Thoracic aorta (tissue), 2 donors: ENCODE results near the gene NOG. TPM values are rescaled to one million over a fixed set of nuclear protein-coding genes. Genes with fewer than 3 reads are reported as not detected.

Source experiments
- ATAC-seq: fragments of 150-250 bp; one replicate; pipeline ENCODE4 v1.8.0; 2017; ENCODE audit warnings: low read depth; ENCODE audit not compliant: insufficient number of reproducible peaks, low FRiP score
- DNase-seq: peaks from one replicate; pipeline ENCODE4 v3.0.0-alpha.2; 2020; ENCODE audit warnings: low spot score
- H3K27ac ChIP-seq, 2 donors: fragments of 200-600 bp; sonication (generic); 1 replicate in 1 of 2; 2 replicates in 1 of 2; pipeline ENCODE4 v1.5.1; 2016; ENCODE audit warnings: mild to moderate bottlenecking in 2 of 2, moderate library complexity in 2 of 2
- H3K27me3 ChIP-seq: fragments of 200-600 bp; sonication (generic); replicated peaks from 2 replicates; pipeline ENCODE4 v1.6.0; 2016; ENCODE audit warnings: mild to moderate bottlenecking; ENCODE audit not compliant: insufficient read depth
- H3K36me3 ChIP-seq: fragments of 200-600 bp; sonication (generic); one replicate; pipeline ENCODE4 v1.5.1; 2016
- H3K4me1 ChIP-seq, 2 donors: fragments of 200-600 bp; sonication (generic); 1 replicate in 1 of 2; 2 replicates in 1 of 2; pipeline versions ENCODE4 v1.5.1 to v1.6.0; 2016; ENCODE audit warnings: low read depth in 2 of 2, mild to moderate bottlenecking in 1 of 2; ENCODE audit not compliant: control insufficient read depth in 1 of 2
- H3K4me3 ChIP-seq: fragments of 200-600 bp; sonication (generic); 2 replicates; pipeline ENCODE4 v1.5.1; 2016; ENCODE audit warnings: mild to moderate bottlenecking
- H3K9me3 ChIP-seq: fragments of 200-600 bp; sonication (generic); 2 replicates; pipeline ENCODE4 v1.5.1; 2016
- total RNA-seq, 2 donors: library from RNA; depleted of rRNA; stranded (reverse); fragments of >200 nt; gene quantifications; one replicate each; pipeline versions ENCODE4 v1.1.0 to v1.2.3, GENCODE V29; 2016
- TF ChIP-seq, protein P1 (sequence below): fragments of 200-600 bp; sonication (generic); IDR thresholded peaks from one replicate; pipeline ENCODE4 v1.5.1; 2019; ENCODE audit warnings: antibody characterized with exemption

Gene NOG
- total RNA-seq, 2 donors from 2014 or later, result 0.81 to 2.3 TPM

DNA sequence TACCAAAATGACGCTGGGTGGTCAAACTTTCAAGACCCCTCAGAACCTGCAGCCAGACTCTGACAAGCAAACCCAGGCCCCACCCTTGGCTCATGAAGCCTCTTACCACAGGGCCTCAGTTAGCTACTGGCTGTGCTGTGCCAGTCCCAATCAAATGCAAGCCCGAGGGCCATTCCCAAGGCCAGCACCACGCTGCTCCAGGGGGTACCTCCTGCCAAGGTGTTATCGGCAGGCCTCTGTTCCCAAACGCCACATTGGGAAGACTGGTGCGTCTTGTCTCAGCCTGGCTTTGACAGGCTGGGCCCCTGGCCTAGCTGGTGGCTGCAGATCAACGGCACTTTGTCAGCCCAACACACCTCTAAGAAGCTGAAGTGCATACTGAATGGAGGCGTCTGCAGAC, 35.8 kb upstream of the NOG start:
- Histone ChIP-seq H3K27ac (no peak overlapping the region), H3K27me3 (no peaks in the 10 kb centered on the region), H3K4me3 (no peak overlapping the region), H3K9me3 (no peaks in the 10 kb centered on the region), H3K4me1 (no peaks in the 10 kb centered on the region), H3K36me3 (no peaks in the 10 kb centered on the region)
- ATAC-seq (no peak), DNase-seq (no peak)
- TF ChIP-seq, protein P1, sequence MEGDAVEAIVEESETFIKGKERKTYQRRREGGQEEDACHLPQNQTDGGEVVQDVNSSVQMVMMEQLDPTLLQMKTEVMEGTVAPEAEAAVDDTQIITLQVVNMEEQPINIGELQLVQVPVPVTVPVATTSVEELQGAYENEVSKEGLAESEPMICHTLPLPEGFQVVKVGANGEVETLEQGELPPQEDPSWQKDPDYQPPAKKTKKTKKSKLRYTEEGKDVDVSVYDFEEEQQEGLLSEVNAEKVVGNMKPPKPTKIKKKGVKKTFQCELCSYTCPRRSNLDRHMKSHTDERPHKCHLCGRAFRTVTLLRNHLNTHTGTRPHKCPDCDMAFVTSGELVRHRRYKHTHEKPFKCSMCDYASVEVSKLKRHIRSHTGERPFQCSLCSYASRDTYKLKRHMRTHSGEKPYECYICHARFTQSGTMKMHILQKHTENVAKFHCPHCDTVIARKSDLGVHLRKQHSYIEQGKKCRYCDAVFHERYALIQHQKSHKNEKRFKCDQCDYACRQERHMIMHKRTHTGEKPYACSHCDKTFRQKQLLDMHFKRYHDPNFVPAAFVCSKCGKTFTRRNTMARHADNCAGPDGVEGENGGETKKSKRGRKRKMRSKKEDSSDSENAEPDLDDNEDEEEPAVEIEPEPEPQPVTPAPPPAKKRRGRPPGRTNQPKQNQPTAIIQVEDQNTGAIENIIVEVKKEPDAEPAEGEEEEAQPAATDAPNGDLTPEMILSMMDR, result no peak

DNA sequence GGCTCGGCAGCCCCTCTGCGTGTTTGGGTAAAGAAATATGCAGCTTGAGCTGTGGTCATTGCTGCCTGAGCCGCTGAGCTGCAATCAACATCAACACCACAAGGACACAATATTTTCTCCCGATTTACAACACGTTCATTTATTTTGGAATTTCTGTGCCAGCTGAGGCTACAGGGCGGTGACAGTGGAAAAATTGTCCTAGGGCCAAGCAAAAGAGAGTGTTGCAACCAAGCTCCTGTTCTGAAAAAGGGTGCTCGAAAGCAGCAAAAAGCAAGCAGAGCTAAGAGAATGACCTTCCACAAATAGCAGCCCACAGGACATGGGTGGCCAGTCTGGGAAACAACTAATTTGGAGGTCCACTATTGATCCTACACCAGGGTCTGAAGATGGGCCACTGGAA, 35.4 kb upstream of the NOG start:
- Histone ChIP-seq H3K36me3 (no peaks in the 10 kb centered on the region), H3K4me3 (no peak overlapping the region), H3K27ac (no peak overlapping the region), H3K9me3 (no peaks in the 10 kb centered on the region), H3K27me3 (no peaks in the 10 kb centered on the region), H3K4me1 (no peaks in the 10 kb centered on the region)
- DNase-seq (no peak), ATAC-seq (no peak)
- TF ChIP-seq, protein P1, result no peak

DNA sequence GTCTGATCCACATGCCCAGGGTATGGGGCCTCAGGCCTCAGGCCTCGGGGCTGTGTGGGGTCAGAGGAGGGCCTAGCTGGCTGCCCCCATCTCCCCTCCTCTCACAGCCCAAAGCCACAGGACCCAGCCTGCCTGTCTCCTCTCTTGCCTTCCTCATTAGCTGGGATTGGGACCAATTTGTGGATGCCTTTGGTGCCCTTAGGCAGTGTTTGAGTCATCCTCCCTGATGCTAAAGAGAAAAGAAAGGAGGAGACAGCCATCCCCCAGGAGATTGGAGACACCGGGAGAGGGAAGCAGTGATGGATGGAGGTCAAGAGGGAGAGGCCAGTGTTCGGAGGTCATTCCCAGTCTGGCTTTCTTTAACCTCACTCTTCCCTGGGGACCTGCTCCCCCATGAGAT, 23.3 kb upstream of the NOG start:
- no peaks in the 10 kb centered on the region for H3K9me3 ChIP-seq
- DNase-seq (no peak), ATAC-seq (no peak)
- no peak overlapping the region for H3K4me3 ChIP-seq
- TF ChIP-seq, protein P1, result no peak
- H3K27me3 ChIP-seq, result no peaks in the 10 kb centered on the region
- H3K36me3 ChIP-seq, result no peaks in the 10 kb centered on the region
- H3K4me1 ChIP-seq, result no peaks in the 10 kb centered on the region
- H3K27ac ChIP-seq, result no peak overlapping the region

DNA sequence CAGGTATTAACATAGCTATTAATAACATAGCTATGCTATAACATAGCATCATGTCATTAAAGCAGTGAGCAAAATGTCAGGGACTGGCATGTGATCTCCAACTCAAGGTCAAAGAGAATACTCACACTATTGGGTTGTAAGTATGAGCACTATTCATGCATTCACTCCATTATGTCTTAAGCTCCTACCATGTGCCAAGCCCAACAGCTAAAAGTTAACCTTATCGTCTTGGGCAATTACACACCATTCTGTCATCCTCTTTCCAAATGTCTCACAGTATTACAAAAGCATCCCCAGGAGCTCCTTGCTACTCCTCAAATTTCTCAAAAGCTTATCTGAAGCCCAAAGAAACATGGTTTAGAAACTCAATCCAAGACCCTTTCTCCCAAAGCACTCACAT, 22.0 kb upstream of the NOG start:
- no peaks in the 10 kb centered on the region for H3K4me1 ChIP-seq
- H3K9me3 ChIP-seq, result no peaks in the 10 kb centered on the region
- no peak overlapping the region for H3K4me3 ChIP-seq
- no peaks in the 10 kb centered on the region for H3K27me3 ChIP-seq
- no peak overlapping the region for H3K27ac ChIP-seq
- TF ChIP-seq, protein P1, result no peak
- DNase-seq (no peak), ATAC-seq (no peak)
- no peaks in the 10 kb centered on the region for H3K36me3 ChIP-seq

DNA sequence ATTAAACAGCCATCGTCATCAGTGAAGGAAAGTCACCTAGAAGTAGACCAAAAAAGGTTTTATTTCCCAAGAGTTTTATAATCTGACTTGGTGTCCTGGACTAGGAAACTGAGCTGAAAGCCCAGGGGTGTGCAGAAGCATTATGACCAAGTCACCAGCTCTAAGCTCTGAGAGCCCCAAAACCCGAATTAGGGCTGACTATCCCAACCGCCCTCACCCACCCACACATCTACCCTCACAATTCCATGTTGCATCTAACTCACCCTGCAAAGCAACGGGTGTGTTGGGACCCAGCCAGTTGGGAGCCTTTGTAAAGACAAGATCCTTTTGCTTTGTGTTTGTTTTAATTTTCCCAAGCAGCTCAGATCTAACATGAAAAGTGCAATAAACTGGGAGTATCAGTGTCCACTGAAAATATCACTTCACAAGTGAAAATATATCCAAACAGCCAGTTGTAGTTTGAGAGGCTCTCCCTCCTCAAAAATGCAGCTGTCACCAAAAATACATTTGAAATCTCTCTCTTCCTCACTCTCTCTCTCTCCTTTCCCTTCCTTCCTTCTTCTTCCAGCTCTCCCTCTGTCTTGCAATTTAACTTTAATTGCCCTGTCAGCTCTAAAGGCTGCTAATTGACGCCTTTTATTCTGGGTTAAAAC, 16.2 kb upstream of the NOG start:
- Histone ChIP-seq H3K27ac (no peak overlapping the region), H3K27me3 (no peaks in the 10 kb centered on the region), H3K36me3 (no peaks in the 10 kb centered on the region), H3K4me3 (no peak overlapping the region), H3K4me1 (no peaks in the 10 kb centered on the region), H3K9me3 (no peaks in the 10 kb centered on the region)
- DNase-seq, result no peak
- TF ChIP-seq, protein P1, result no peak
- no peak for ATAC-seq
